ENCODE measurements around the gene ZNF746. TPM values are rescaled to one million over a fixed set of nuclear protein-coding genes. Genes with fewer than 3 reads are reported as not detected.

Gene ZNF746
- total RNA-seq, 1 experiment from 2014 or later = 17.1 TPM

DNA sequence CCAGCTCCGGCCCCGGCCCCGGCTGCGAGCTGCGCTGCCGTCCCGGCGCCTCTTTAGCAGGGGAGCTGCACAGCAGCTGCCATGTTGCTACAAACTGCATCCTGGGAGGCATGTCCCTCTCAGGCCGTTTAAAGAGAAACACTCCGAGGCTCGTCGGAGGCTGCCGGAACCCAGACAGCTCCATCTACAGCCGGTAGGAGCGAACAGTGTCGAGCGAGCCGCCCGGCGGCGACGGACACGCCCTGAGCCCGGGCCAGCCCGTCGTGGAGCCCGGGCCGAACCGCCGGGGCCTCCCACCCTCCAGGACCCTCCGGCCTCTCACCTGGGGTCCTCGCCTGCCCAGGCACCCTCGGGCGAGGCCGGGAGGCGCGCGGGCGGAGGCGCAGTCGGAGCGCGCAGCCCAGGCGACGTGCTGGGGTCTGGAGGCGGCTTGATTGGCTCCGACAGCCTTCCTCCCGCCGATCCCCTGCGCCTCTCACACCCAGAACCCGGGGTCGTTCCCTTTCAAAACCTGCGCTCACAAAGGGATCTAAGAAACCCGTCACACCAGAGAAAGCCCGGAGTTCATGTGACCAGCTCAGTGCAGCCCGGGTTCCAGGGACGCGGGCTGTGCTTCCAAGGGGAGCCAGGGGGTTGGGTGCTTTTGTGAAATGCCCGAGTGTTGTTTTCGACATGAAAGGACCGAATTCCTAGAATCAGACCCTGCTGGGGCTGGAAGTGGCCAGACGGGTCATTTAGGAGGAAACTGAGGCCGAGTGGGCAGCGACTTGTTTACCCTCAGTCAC lies 36.9 kb downstream of the ZNF746 start, which contains the start of gene ZNF777:
Gene ZNF777, minus strand, starts transcription at position 570 of the 785 bp plus-strand sequence. CDS start 5,040 bp downstream, outside the sequence.
- CTCF ChIA-PET = interaction anchor here (0.7 to 3.1 kb wide), 14 partner anchors 14 to 395 kb away, joined by 3 to 30 read pairs (median 6); partner anchors contain the start of gene ZNF783
- peak; percentile 41; the same call in 1 of the 2 replicates for TF ChIP-seq FOXK1 (CRISPR knock-in tag; IDR thresholded peaks at IDR 0.05)
- TF ChIP-seq FOXP1 (CRISPR knock-in tag; IDR thresholded peaks at IDR 0.05; ENCODE audit: borderline replicate concordance) = peak; percentile 88
- no peak for TF ChIP-seq SMAD3 (CRISPR knock-in tag; IDR thresholded peaks at IDR 0.05; ENCODE audit: borderline replicate concordance)
- TF ChIP-seq, protein P1, sequence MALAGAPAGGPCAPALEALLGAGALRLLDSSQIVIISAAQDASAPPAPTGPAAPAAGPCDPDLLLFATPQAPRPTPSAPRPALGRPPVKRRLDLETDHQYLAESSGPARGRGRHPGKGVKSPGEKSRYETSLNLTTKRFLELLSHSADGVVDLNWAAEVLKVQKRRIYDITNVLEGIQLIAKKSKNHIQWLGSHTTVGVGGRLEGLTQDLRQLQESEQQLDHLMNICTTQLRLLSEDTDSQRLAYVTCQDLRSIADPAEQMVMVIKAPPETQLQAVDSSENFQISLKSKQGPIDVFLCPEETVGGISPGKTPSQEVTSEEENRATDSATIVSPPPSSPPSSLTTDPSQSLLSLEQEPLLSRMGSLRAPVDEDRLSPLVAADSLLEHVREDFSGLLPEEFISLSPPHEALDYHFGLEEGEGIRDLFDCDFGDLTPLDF (CRISPR knock-in tag; IDR thresholded peaks at IDR 0.05) = 0 out of 2 replicates have a peak, but pooled peaks have one; percentile 52
- no peak for TF ChIP-seq ZNF138 (CRISPR knock-in tag; conservative IDR thresholded peaks at IDR 0.05)
- peak; percentile 67 for TF ChIP-seq ZNF423 (CRISPR knock-in tag; IDR thresholded peaks at IDR 0.05)
- 0 out of 2 replicates have a peak, but pooled peaks have one; percentile 11 for TF ChIP-seq ZNF317 (CRISPR knock-in tag; IDR thresholded peaks at IDR 0.05; ENCODE audit: borderline replicate concordance, low read depth)
- 0 out of 2 replicates have a peak, but pooled peaks have one; percentile 50 for TF ChIP-seq CREB1 (CRISPR knock-in tag; IDR thresholded peaks at IDR 0.05)
- TF ChIP-seq, protein P2, sequence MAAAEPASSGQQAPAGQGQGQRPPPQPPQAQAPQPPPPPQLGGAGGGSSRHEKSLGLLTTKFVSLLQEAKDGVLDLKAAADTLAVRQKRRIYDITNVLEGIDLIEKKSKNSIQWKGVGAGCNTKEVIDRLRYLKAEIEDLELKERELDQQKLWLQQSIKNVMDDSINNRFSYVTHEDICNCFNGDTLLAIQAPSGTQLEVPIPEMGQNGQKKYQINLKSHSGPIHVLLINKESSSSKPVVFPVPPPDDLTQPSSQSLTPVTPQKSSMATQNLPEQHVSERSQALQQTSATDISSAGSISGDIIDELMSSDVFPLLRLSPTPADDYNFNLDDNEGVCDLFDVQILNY (CRISPR knock-in tag; IDR thresholded peaks at IDR 0.05) = peak; percentile 57; the same call in 1 of the 2 replicates
- TF ChIP-seq HMGXB4 (CRISPR knock-in tag; IDR thresholded peaks at IDR 0.05) = peak; percentile 90
- peak; percentile 53; the same call in 1 of the 2 replicates for TF ChIP-seq SP1 (CRISPR knock-in tag; conservative IDR thresholded peaks at IDR 0.05)
- TF ChIP-seq NR1H2 (CRISPR knock-in tag; IDR thresholded peaks at IDR 0.05) = no peak
- POLR2A ChIA-PET = interaction anchor here (1.1 to 2.3 kb wide), 3 partner anchors 15 to 38 kb away, joined by 3 to 7 read pairs (median 3); no protein-coding TSS in a partner anchor
- peaks cover 4% of the 10 kb centered on the region for H3K9me3 Mint-ChIP-seq
- DNase-seq (ENCODE audit: low spot score) (peak; percentile 79), ATAC-seq (peak; percentile 90)
- H3K4me3 Mint-ChIP-seq = peak within 1 kb of the TSS; percentile 80
- H3K36me3 Mint-ChIP-seq = no peaks in the 10 kb centered on the region
- peaks cover 36% of the 10 kb centered on the region for H3K27me3 Mint-ChIP-seq (ENCODE audit: low read depth)
- H3K4me1 Mint-ChIP-seq = peaks cover 17% of the 10 kb centered on the region
- H3K27ac Mint-ChIP-seq = peak within 1 kb of the TSS; percentile 65; the same call in 1 of the 2 replicates

DNA sequence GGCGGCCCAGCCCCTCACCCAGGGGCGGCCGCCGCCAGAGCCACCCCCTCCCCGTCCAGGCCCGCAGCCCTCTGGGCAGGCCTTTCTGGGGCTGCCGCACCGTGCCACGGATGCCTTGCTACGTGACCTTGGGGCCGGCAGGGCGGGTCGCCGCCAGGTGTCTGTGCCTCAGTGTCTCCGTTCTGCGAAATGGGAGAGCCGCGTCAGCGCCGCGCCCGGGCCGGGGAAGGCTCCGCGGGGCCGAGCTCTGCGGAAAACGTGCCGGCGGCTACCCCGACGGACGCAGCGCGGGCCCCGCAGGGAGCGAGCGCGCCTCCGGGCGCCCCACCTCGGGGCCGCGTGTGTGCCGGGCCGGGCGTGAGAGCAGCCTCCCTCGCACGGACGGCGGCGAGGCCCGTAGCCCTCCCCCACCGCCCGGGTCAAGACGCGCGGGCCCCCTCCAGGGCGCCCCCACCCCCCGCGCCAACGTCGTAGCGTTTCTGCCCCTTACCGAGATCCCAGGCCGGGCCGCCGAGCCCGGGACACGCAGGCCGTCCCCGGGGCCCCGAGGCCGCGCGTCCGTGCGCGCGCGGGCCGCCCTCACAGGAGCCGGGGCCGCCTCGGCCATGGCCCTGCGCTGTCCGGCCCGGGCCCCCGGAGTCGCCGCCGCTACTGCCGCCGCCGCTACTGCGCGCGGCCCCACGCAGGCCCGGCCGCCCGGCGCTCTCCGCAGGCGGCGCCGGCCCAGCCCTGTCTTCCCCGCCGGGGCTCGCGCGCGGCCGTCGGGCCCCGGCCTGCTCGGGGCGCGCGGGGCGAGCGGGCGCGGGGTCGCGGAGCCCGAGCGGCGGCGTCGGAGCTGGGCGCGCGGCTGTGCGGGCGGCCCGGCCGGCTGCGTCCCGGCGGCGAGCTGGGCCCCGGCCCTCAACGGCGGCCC lies 37.8 kb downstream of the ZNF746 start:
- Mint-ChIP-seq H3K4me1 (peaks cover 17% of the 10 kb centered on the region), H3K36me3 (peaks cover 5% of the 10 kb centered on the region), H3K27ac (no peak overlapping the region), H3K9me3 (no peaks in the 10 kb centered on the region), H3K4me3 (no peak overlapping the region), H3K27me3 (ENCODE audit: low read depth) (peaks cover 36% of the 10 kb centered on the region)
- TF ChIP-seq MXD4 (CRISPR knock-in tag; IDR thresholded peaks at IDR 0.05; ENCODE audit: borderline replicate concordance) (no peak), ESRRA (CRISPR knock-in tag; IDR thresholded peaks at IDR 0.05; ENCODE audit: borderline replicate concordance) (peak; percentile 28; the same call in 1 of the 2 replicates)
- DNase-seq (ENCODE audit: low spot score) (no peak), ATAC-seq (peak; percentile 24)
- ChIA-PET POLR2A (interaction anchor here (1.0 to 2.3 kb wide), 4 partner anchors 15 to 37 kb away, joined by 3 to 7 read pairs (median 4); no protein-coding TSS in a partner anchor), CTCF (interaction anchor here (0.7 to 3.1 kb wide), 12 partner anchors 15 to 394 kb away, joined by 3 to 30 read pairs (median 6); partner anchors contain the start of gene ZNF783)
